Stimulated activated CD4-positive, alpha-beta T cell treated with anti-CD3 and anti-CD28 coated beads, TNF-alpha, amount 100 ng/mL, for 24 hours (primary cell): ENCODE measurements around the gene COL7A1.
"Not testable (repeated sequence)": the region's sequence is repeated elsewhere in the genome, so short reads cannot be mapped to it uniquely, and the experiment has no call there.

Experiments used
- DNase-seq, 3 experiments: peaks; one replicate each; pipeline ENCODE4 v3.0.0-alpha.2; 2020; ENCODE audit warnings: low read depth in 3 of 3

COL7A1 gene

GRCh38 chr3:48543271-48543866 lies 51.8 kb downstream of the COL7A1 start:
- no peak for DNase-seq

GRCh38 chr3:48538451-48538850 lies 56.7 kb downstream of the COL7A1 start:
- no peak for DNase-seq

DNA sequence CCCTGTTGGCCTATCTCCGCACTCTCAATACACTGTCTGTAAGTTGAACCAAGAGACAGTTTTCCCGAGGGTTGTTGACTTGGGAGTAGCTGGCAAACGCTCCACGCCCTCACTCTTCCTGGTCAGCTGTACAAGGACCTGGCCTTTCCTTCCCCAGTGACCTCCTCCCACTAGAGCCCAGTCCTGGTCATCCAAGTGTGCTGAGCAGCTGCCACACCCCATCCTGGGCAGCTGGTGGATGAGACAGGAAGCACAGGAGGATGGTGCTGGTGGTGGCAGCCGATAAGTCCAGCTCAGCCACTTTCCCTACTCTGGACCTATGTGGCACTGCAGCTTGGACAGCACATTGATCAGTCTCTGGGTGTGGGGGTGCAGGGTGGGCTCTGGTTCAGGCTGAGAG lies 58.3 kb downstream of the COL7A1 start:
- no peak for DNase-seq

DNA sequence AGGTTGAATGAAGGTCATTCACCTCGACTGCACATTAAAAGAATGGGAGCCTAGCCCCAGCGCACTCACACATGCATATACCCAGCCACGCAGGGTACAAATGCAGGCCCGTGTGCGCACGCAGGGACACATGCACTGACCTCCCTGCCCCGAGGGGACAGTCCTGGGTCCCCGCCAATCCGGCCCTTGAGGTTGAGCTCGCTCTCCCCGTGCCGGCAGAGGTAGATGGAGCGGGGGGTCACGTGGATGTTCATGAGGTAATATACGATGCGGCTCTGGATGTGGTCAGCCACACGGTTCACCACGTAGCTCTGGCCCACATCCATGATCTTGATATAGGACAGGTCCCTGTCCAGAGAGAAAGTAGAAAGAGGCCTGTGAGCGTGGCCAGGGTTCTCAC lies 59.0 kb downstream of the COL7A1 start:
- DNase-seq: no peak

DNA sequence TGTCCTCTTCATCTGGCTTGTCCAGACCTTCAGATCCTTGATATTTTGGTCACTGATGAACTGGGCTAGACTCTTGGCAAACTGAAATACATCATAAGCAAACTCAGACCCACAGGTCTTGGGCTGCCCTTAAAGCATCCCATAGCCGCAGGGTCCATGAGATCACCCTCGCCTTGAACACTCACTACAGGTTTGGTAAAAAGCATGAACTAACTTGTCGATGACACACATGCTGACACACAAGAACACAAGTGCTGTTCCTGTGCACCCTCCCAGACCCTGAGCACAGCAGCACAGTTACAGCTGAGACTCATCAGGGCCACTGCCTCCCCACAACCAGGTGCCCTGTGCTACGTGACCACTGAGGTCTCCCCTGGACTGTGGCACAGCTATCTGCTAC lies 59.6 kb downstream of the COL7A1 start:
- DNase-seq: no peak

DNA sequence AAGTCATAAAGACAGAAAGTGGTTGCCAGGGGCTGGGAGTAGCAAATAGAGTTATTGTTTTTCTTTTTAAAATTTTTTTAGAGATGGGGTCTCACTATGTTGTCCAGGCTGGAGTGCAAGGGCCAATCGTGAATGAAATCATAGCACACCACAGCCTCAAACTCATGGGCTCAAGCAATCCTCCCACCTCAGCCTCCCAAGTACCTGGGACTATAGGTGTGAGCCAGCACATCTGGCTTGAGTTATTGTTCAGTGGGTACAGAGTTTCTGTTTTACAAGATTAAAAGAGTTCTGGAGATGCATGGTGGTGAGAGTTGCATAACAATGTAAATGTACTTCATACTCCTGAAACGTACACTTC lies 62.2 kb downstream of the COL7A1 start:
- no peak for DNase-seq

- no peak for DNase-seq
These were observed 62.7 kb downstream of the COL7A1 start for GRCh38 chr3:48532271-48532976.

- DNase-seq: not testable (repeated sequence)
These were observed 64.4 kb downstream of the COL7A1 start for GRCh38 chr3:48530701-48531100.

DNA sequence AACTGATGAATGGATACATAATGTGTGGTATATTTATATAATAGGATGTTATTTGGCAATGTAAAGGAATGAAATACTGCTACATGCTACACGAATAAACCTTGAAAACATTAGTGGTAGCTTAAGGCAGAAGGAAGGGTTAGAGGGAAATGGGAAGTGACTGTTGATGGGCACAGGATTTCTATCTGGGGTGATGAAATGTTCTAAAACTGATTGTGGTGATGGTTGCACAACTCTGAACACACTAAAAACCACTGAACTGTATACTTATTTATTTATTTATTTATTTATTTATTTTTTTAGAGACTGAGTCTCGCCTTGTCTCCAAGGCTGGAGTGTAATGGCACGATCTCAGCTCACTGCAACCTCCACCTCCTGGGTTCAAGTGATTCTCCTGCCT lies 66.4 kb downstream of the COL7A1 start:
- no peak for DNase-seq

DNA sequence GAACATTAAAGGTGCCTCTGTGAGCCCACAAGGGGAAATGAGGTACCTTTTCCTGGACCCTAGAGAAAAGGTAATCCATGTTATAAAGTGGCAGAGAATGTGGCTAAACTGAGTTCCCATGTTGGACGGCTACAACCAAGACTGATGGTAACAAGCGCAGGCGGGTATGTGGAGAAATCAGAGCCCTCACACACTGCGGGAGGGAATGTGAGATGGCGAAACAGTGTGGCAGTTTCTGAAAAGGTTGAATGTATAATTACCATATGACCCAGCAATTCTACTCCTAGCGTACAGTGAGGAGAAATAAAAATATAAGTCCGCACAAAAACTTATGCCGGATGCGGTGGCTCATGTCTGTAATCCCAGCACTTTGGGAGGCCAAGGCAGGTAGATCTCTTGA lies 67.1 kb downstream of the COL7A1 start:
- DNase-seq: no peak

DNA sequence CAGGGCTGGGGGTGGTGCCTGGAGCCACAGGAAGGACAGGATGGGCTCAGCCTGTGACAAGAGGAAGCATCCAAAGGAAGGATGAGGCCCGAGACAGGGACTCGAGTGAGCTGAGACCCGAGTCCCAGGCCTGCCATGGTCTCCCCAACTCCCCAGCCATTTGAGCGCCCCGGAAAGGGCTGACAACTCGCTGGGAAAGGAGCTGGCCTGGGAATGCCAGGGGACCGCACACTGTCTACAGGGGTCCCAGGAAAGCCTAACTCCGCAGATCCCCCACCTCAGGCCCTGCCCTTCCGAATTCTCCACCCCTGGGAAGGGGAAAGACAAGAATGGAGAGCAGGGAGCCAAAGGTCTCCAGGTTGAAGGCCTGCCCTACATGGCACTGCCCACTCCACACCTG lies 70.2 kb downstream of the COL7A1 start:
- no peak for DNase-seq

- DNase-seq: no peak
These were observed 73.5 kb downstream of the COL7A1 start for GRCh38 chr3:48521635-48522034.

GRCh38 chr3:48519277-48519643 lies 75.9 kb downstream of the COL7A1 start:
- DNase-seq: no peak

- DNase-seq: no peak
These were observed 76.4 kb downstream of the COL7A1 start for GRCh38 chr3:48518638-48519276.

DNA sequence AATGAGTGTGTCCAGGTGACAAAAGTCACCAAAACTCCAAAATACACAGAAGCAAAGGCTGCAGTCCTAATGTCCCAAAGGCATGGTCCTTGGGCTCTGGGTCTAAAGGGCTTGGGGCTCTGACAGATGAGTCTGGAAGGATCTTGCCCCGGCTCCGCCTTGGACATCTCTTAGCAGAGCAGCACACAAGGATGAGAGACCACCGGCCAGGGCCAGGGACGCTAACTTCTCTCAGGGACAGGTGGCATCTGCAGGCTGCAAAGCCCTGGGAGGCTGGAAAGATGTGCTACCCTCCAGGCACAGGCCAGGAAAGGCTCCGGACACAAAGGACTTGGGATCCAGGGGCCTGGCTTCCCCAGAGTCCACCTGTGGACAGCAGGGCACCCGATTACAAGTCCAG lies 77.1 kb downstream of the COL7A1 start:
- no peak for DNase-seq

DNA sequence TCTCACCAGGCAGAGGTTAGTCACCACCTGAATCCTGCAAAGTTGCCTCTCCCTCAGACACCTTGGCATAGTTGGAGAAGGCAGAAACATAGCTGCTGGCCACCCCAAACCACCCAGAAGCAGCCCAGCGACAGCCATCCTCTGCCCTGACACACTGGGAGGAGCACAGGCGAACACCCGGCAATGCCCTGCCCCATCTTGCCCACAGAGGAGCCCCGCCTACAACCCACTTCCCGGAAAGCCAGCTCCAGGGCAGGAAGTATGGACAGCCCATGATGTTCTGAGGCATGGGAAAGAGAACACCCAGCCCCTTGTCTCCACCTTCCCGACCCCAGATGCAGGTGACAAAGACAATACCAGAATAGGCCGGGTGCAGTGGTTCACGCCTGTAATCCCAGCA lies 78.6 kb downstream of the COL7A1 start:
- DNase-seq: no peak

DNA sequence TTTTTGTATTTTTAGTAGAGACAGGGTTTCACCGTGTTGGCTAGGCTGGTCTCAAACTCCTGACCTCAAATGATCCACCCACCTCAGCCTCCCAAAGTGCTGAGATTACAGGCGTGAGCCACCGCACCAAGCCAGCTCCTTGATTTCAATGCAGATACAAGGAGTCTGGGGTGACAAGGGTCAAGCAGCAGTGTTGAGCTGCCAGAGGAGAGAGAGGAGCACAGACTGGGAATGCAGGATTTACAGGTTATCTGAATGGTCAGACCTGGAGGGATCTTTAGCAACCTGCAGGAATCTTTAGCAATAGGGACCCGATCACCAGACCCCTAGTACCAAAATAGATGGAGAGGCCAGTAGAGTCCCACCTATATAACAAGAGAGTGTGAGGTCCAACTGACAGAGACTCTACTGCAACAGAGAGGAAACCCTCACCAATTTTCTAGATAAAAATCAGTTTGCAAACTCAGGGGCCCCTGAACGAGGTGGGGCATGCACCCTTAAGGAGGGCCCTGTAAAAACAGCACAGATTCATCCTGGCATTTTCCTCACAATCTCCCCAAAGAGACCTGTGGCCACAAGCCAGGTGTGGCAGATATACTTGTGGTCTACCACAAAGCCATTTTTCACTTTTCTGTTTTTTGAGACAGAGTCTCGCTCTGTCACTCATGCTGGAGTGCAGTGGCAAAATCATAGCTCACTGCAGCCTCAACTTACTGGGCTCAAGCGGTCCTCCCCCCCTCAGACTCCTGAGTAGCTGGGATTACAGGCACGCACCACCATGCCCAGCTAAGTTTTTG lies 80.5 kb downstream of the COL7A1 start:
- DNase-seq: no peak
